Adrenal gland (tissue), 5 donors: Measurements from ENCODE around the gene SCGN.

ENCODE experiments used
- CTCF ChIP-seq, 6 experiments: fragments of 450-650 bp in 4 of 6; fragments of 200-600 bp in 2 of 6; sonication (generic) in 1 of 6; IDR thresholded peaks; 1 replicate in 5 of 6; 2 replicates in 1 of 6; pipeline versions ENCODE4 v1.5.1 to v1.8.0; 2016 to 2021; ENCODE audit warnings: antibody characterized with exemption in 6 of 6, mild to moderate bottlenecking in 2 of 6, moderate library complexity in 1 of 6
- POLR2A ChIP-seq, 2 donors: fragments of 450-650 bp; IDR thresholded peaks; one replicate each; pipeline ENCODE4 v1.6.1; 2017; ENCODE audit warnings: antibody characterized with exemption in 2 of 2, mild to moderate bottlenecking in 2 of 2, moderate library complexity in 1 of 2
- donor health status: DM: no; HTN: no; CAD: no.

GRCh38 chr6:25732468-25733198 lies 80.6 kb downstream of the SCGN start:
- no peak for TF ChIP-seq CTCF (IDR thresholded peaks at IDR 0.05)
- no peak for TF ChIP-seq POLR2A (IDR thresholded peaks at IDR 0.05)
